IPS DF 4.7 (cell line): Measurements from ENCODE around the gene RHBDL1.
"Not testable (repeated sequence)": the region's sequence is repeated elsewhere in the genome, so short reads cannot be mapped to it uniquely, and the experiment has no call there.

Experiments used
- DNase-seq: peaks from one replicate; pipeline ENCODE4 v3.0.0-alpha.2; 2013; ENCODE audit warnings: low spot score; ENCODE audit errors: extremely low read depth

Gene RHBDL1

GRCh38 chr16:684961-685696 lies 9.7 kb downstream of the RHBDL1 start:
- DNase-seq: no peak

- no peak for DNase-seq
These were observed 10.5 kb downstream of the RHBDL1 start for GRCh38 chr16:685967-686366.

GRCh38 chr16:686459-687260 lies 11.2 kb downstream of the RHBDL1 start:
- no peak for DNase-seq

- no peak for DNase-seq
These were observed 12.0 kb downstream of the RHBDL1 start for GRCh38 chr16:687499-687898.

GRCh38 chr16:689175-689897 lies 13.9 kb downstream of the RHBDL1 start:
- DNase-seq: no peak

- DNase-seq: not testable (repeated sequence)
These were observed 15.8 kb downstream of the RHBDL1 start for GRCh38 chr16:691242-691641.

- no peak for DNase-seq
These were observed 17.1 kb downstream of the RHBDL1 start for GRCh38 chr16:692356-693108.

GRCh38 chr16:693364-693763 lies 17.9 kb downstream of the RHBDL1 start:
- DNase-seq: no peak

- no peak for DNase-seq
These were observed 18.3 kb downstream of the RHBDL1 start for GRCh38 chr16:693766-694165.

- no peak for DNase-seq
These were observed 18.9 kb downstream of the RHBDL1 start for GRCh38 chr16:694187-694862.

GRCh38 chr16:694863-695354 lies 19.4 kb downstream of the RHBDL1 start:
- no peak for DNase-seq

- DNase-seq: no peak
These were observed 20.1 kb downstream of the RHBDL1 start for GRCh38 chr16:695355-696089.

- no peak for DNase-seq
These were observed 23.6 kb downstream of the RHBDL1 start for GRCh38 chr16:698911-699671.

GRCh38 chr16:700684-701584 lies 25.5 kb downstream of the RHBDL1 start:
- DNase-seq: no peak

GRCh38 chr16:702341-702740 lies 26.9 kb downstream of the RHBDL1 start:
- DNase-seq: no peak

- no peak for DNase-seq
These were observed 27.9 kb downstream of the RHBDL1 start for GRCh38 chr16:703406-703805.

- DNase-seq: no peak
These were observed 28.6 kb downstream of the RHBDL1 start for GRCh38 chr16:704047-704446.
